WTC11 (cell line): Measurements from ENCODE around the gene ALKBH2.
"Not testable (repeated sequence)": the region's sequence is repeated elsewhere in the genome, so short reads cannot be mapped to it uniquely, and the experiment has no call there.

ENCODE experiments used
- ATF3 ChIP-seq: sonication (generic); formaldehyde crosslinking; conservative IDR thresholded peaks from 2 replicates; pipeline ENCODE4 v1.8.1; 2022; ENCODE audit warnings: mild to moderate bottlenecking, missing genetic modification reagents
- CTCF ChIP-seq: fragments of 200-600 bp; IDR thresholded peaks from 2 replicates; pipeline ENCODE4 v1.8.0; 2022; ENCODE audit warnings: antibody characterized with exemption

GRCh38 chr12:109049794-109050193 lies 43.5 kb downstream of the ALKBH2 start:
- not testable (repeated sequence) for TF ChIP-seq ATF3 (CRISPR knock-in tag); CTCF
